CD4-positive, alpha-beta T cell (primary cell): ENCODE measurements around the gene CALB2. TPM values are rescaled to one million over a fixed set of nuclear protein-coding genes. Genes with fewer than 3 reads are reported as not detected.
"Not testable (repeated sequence)": the region's sequence is repeated elsewhere in the genome, so short reads cannot be mapped to it uniquely, and the experiment has no call there.

ENCODE experiments used
- ATAC-seq: fragments of 200-7000 bp; cut with Tn5 transposase; one replicate; pipeline ENCODE4 v1.10.0; 2022; ENCODE audit warnings: mild to moderate bottlenecking; ENCODE audit not compliant: poor library complexity
- CTCF ChIA-PET: fragments of 350-600 bp; sonication (Branson Sonifier 250); formaldehyde crosslinking; loops from one replicate; lab custom pipeline; 2021; ENCODE audit warnings: antibody characterized with exemption, inconsistent platforms; lab: Charles Lee
- POLR2A ChIA-PET: fragments of 350-600 bp; sonication (Branson Sonifier 250); formaldehyde crosslinking; loops from one replicate; lab custom pipeline; 2021; ENCODE audit warnings: antibody characterized with exemption, inconsistent platforms; lab: Charles Lee
- DNase-seq, 14 experiments: peaks; one replicate each; pipeline ENCODE4 v3.0.0-alpha.2; 2013 to 2020; ENCODE audit warnings: mixed read lengths in 2 of 14
- H3K27ac ChIP-seq, 2 donors: one replicate each; pipeline versions ENCODE4 v1.5.1 to v1.7.0; 2013; ENCODE audit warnings: low read length in 2 of 2, low read depth in 1 of 2, mild to moderate bottlenecking in 1 of 2
- H3K27me3 ChIP-seq, 2 experiments: 1 replicate in 1 of 2; 2 replicates in 1 of 2; pipeline versions ENCODE4 v1.6.1 to v1.7.0; 2013; ENCODE audit warnings: low read length in 2 of 2, control low read depth in 1 of 2, mild to moderate bottlenecking in 1 of 2, moderate library complexity in 1 of 2; ENCODE audit not compliant: insufficient read depth in 2 of 2, control insufficient read depth in 1 of 2
- H3K36me3 ChIP-seq: one replicate; pipeline ENCODE4 v1.6.1; 2013; ENCODE audit warnings: low read length, control low read depth; ENCODE audit not compliant: insufficient read depth
- H3K4me1 ChIP-seq: one replicate; pipeline ENCODE4 v1.6.1; 2013; ENCODE audit warnings: low read length, control low read depth; ENCODE audit not compliant: insufficient read depth
- H3K4me3 ChIP-seq: one replicate; pipeline ENCODE4 v1.5.1; 2013; ENCODE audit warnings: mild to moderate bottlenecking, low read length, moderate library complexity
- H3K9me3 ChIP-seq, 2 experiments: 1 replicate in 1 of 2; 2 replicates in 1 of 2; pipeline versions ENCODE4 v1.6.1 to v1.7.0; 2013; ENCODE audit warnings: low read length in 2 of 2, mild to moderate bottlenecking in 2 of 2, control low read depth in 1 of 2, moderate library complexity in 1 of 2; ENCODE audit not compliant: control insufficient read depth in 1 of 2, insufficient read depth in 1 of 2
- H3K27ac Mint-ChIP-seq: one replicate; pipeline ENCODE4 v1.8.0; 2020; ENCODE audit warnings: mixed read lengths
- H3K27me3 Mint-ChIP-seq: one replicate; pipeline ENCODE4 v1.8.0; 2021; ENCODE audit warnings: mixed read lengths
- H3K36me3 Mint-ChIP-seq: one replicate; pipeline ENCODE4 v1.8.0; 2021; ENCODE audit warnings: low read depth, mixed read lengths
- H3K4me1 Mint-ChIP-seq: one replicate; pipeline ENCODE4 v1.8.0; 2021; ENCODE audit warnings: low read depth, mixed read lengths
- H3K4me3 Mint-ChIP-seq: one replicate; pipeline ENCODE4 v1.8.0; 2020; ENCODE audit warnings: mild to moderate bottlenecking, mixed read lengths
- H3K9me3 Mint-ChIP-seq: one replicate; pipeline ENCODE4 v1.8.0; 2020; ENCODE audit warnings: mixed read lengths
- intact Hi-C, 2 experiments: fragments of 100-400 bp; cut with DNase I in 1 of 2; cut with micrococcal nuclease in 1 of 2; formaldehyde crosslinking; loops; one replicate each; pipeline versions ENCODE4 v1.15.1 to v1.9.0; 2023 to 2025; cut with DNase I, micrococcal nuclease
- polyA plus RNA-seq, 2 donors: library from polyadenylated mRNA; unstranded; fragments of 120-200 nt; gene quantifications; one replicate each; pipeline ENCODE4 v1.2.1, GENCODE V29; 2013
- total RNA-seq, 174 experiments: library from RNA in 2 of 174; stranded (reverse) in 2 of 174; gene quantifications; one replicate each; pipeline ENCODE4 v1.2.3 and lab custom pipeline; 2021 to 2026
- TF ChIP-seq, protein P1 (sequence below): fragments of 200-600 bp; IDR thresholded peaks from one replicate; pipeline ENCODE4 v1.8.0; 2022; ENCODE audit warnings: antibody characterized with exemption, mild to moderate bottlenecking

The CALB2 gene
- total RNA-seq (not detected), total RNA-seq (lab: John Stamatoyannopoulos, UW) (0 to 0.13 (median 0) reads per million in 172 experiments)
- polyA plus RNA-seq (2013, experiment 1 of 2): not detected
- 0.04 TPM for polyA plus RNA-seq (2013, experiment 2 of 2)

GRCh38 chr16:71358464-71358998 lies at the start of gene CALB2:
TSS of gene CALB2 (plus strand) at chr16:71358723. CDS start at chr16:71358793, 70 bp downstream.
- no peak within 1 kb of the TSS for H3K4me3 ChIP-seq
- CTCF ChIA-PET: interaction anchor here (0.7 to 1.1 kb wide), 2 partner anchors 10 to 15 kb away, joined by 3 read pairs; no protein-coding TSS in a partner anchor
- DNase-seq: peak; percentile 30 to 78 (median 55)

DNA sequence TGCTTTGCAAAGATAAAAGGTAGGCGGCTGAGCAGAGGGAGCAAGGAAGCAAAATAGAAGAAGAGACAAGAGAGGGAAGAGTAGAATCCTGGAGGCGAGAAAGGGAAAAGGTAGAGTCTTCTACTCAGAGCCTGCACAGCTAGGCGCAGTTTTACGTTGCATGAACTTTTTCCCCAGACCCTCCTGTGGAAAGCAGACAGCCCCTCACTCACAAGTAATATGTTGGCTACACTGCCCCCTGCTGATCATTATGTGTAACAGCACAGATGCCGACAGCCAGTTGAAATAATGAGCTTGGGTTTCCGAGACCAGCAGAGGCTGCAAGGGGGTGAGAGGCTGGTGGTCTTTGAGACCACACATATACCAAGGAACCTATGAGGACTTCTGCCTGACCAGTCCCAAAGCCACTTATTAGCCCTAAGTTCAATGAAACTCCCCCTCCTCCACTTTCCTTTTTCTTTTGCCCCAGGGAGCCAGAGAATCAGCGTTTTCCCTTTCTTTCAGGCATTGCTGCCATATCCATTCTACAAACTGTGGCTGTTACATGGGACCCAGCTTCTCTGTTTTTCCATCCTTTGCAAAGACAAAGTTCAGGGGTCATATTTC lies 46.9 kb upstream of the CALB2 start:
- Mint-ChIP-seq H3K4me3 (no peak overlapping the region), H3K9me3 (no peaks in the 10 kb centered on the region), H3K27ac (no peak overlapping the region), H3K4me1 (no peaks in the 10 kb centered on the region), H3K27me3 (peaks cover 61% of the 10 kb centered on the region), H3K36me3 (no peaks in the 10 kb centered on the region)
- ChIA-PET CTCF (interaction anchor here (0.7 to 1.0 kb wide), 2 partner anchors 97 to 502 kb away, joined by 3 read pairs; no protein-coding TSS in a partner anchor), POLR2A (no interaction called here)
- Histone ChIP-seq H3K27me3 (peaks cover 6 to 14% of the 10 kb centered on the region in 2 experiments), H3K27ac (no peak overlapping the region), H3K9me3 (no peaks in the 10 kb centered on the region), H3K4me3 (no peak overlapping the region), H3K36me3 (no peaks in the 10 kb centered on the region), H3K4me1 (no peaks in the 10 kb centered on the region)
- no peak for ATAC-seq
- DNase-seq: peak in 7 of 14 experiments; percentile 1 to 63 (median 18)
- TF ChIP-seq, protein P1, sequence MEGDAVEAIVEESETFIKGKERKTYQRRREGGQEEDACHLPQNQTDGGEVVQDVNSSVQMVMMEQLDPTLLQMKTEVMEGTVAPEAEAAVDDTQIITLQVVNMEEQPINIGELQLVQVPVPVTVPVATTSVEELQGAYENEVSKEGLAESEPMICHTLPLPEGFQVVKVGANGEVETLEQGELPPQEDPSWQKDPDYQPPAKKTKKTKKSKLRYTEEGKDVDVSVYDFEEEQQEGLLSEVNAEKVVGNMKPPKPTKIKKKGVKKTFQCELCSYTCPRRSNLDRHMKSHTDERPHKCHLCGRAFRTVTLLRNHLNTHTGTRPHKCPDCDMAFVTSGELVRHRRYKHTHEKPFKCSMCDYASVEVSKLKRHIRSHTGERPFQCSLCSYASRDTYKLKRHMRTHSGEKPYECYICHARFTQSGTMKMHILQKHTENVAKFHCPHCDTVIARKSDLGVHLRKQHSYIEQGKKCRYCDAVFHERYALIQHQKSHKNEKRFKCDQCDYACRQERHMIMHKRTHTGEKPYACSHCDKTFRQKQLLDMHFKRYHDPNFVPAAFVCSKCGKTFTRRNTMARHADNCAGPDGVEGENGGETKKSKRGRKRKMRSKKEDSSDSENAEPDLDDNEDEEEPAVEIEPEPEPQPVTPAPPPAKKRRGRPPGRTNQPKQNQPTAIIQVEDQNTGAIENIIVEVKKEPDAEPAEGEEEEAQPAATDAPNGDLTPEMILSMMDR: peak; percentile 79
- intact Hi-C loops: loop anchor here in 1 of 2 experiments (2.0 kb wide), 1 partner anchor 97 kb away; no protein-coding TSS in a partner anchor

More at GRCh38 chr16:71358464-71358998, at the start of gene CALB2:
- peaks cover 14 to 24% of the 10 kb centered on the region in 2 experiments for H3K27me3 ChIP-seq
- TF ChIP-seq, protein P1: peak; percentile 90
- H3K27ac Mint-ChIP-seq: no peak within 1 kb of the TSS
- no peaks in the 10 kb centered on the region for H3K4me1 Mint-ChIP-seq
- POLR2A ChIA-PET: no interaction called here
- no peak within 1 kb of the TSS for H3K4me3 Mint-ChIP-seq
- H3K4me1 ChIP-seq: peaks cover 9% of the 10 kb centered on the region
- H3K9me3 ChIP-seq: no peaks in the 10 kb centered on the region
- peaks cover 39% of the 10 kb centered on the region for H3K27me3 Mint-ChIP-seq
- ATAC-seq: peak; percentile 84
- intact Hi-C loops: no loop called here
- no peaks in the 10 kb centered on the region for H3K9me3 Mint-ChIP-seq
- H3K27ac ChIP-seq: no peak within 1 kb of the TSS
- no peaks in the 10 kb centered on the region for H3K36me3 Mint-ChIP-seq
- H3K36me3 ChIP-seq: no peaks in the 10 kb centered on the region

DNA sequence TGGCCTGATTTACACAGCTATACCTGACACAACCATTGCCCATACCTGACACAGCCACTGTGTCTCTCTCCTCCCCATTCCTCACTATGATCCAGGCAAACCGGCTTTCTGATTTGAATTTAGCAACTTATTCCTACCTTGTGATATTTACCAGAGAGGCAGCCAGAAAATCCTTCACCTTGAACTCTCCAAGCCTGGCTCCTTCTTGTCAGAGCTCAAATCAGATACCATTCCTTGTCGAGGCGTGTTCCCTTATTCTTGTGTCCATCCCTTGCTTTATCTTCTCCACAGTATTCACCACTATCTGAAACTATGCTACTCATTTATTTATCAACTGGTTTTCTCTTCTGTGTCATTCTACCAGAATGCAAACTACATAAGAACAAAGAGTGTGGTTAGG lies 44.9 kb upstream of the CALB2 start:
- peaks cover 6 to 14% of the 10 kb centered on the region in 2 experiments for H3K27me3 ChIP-seq
- H3K36me3 Mint-ChIP-seq, POLR2A ChIA-PET, H3K4me3 ChIP-seq, H3K27ac Mint-ChIP-seq, H3K9me3 ChIP-seq, DNase-seq, ATAC-seq, H3K4me1 ChIP-seq, H3K27ac ChIP-seq, H3K4me3 Mint-ChIP-seq, intact Hi-C loops, H3K36me3 ChIP-seq, H3K4me1 Mint-ChIP-seq, CTCF ChIA-PET, H3K9me3 Mint-ChIP-seq: not testable (repeated sequence)
- peaks cover 62% of the 10 kb centered on the region for H3K27me3 Mint-ChIP-seq
